Measurements from ENCODE around the gene EXD3.

EXD3 gene

GRCh38 chr9:137359850-137360249 lies 63.1 kb downstream of the EXD3 start:
- TF ChIP-seq, protein P1, sequence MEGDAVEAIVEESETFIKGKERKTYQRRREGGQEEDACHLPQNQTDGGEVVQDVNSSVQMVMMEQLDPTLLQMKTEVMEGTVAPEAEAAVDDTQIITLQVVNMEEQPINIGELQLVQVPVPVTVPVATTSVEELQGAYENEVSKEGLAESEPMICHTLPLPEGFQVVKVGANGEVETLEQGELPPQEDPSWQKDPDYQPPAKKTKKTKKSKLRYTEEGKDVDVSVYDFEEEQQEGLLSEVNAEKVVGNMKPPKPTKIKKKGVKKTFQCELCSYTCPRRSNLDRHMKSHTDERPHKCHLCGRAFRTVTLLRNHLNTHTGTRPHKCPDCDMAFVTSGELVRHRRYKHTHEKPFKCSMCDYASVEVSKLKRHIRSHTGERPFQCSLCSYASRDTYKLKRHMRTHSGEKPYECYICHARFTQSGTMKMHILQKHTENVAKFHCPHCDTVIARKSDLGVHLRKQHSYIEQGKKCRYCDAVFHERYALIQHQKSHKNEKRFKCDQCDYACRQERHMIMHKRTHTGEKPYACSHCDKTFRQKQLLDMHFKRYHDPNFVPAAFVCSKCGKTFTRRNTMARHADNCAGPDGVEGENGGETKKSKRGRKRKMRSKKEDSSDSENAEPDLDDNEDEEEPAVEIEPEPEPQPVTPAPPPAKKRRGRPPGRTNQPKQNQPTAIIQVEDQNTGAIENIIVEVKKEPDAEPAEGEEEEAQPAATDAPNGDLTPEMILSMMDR (conservative IDR thresholded peaks at IDR 0.05; ENCODE audit: low read depth, low read length), result no peak
- DNase-seq (ENCODE audit: low read depth), result no peak

DNA sequence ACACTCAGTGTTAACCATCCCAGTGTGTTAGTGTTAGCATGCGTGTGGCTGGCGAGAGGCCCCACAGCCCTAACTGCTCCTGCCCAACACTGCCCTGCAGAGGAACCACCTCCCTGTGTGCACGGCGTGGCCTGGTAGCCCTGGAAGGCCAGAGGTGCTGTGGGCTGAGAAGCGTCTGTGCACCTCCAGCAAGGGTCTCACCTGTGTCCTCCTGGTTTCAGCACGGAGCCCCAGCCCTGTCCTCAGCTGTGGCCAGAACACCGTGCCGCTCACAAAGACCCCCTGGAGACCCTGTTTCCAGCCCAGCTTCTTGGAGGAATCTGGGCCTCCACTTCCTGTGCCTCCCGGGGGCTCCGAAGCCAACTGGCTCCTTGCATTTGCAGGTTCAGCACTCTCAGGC lies 64.8 kb downstream of the EXD3 start:
- no peak overlapping the region for H3K4me3 ChIP-seq (ENCODE audit: low read length)
- TF ChIP-seq, protein P1 (conservative IDR thresholded peaks at IDR 0.05; ENCODE audit: low read depth, low read length), result no peak
- DNase-seq (ENCODE audit: low read depth), result no peak

More at GRCh38 chr9:137359850-137360249, 63.1 kb downstream of the EXD3 start:
- no peak overlapping the region for H3K4me3 ChIP-seq (ENCODE audit: low read length)

- H3K4me3 ChIP-seq (ENCODE audit: low read length), result no peak overlapping the region
- DNase-seq (ENCODE audit: low read depth), result no peak
- TF ChIP-seq, protein P1 (conservative IDR thresholded peaks at IDR 0.05; ENCODE audit: low read depth, low read length), result no peak
Measured at GRCh38 chr9:137357166-137357565, 65.8 kb downstream of the EXD3 start.

- no peak overlapping the region for H3K4me3 ChIP-seq (ENCODE audit: low read length)
- DNase-seq (ENCODE audit: low read depth), result no peak
- TF ChIP-seq, protein P1 (conservative IDR thresholded peaks at IDR 0.05; ENCODE audit: low read depth, low read length), result no peak
Measured at GRCh38 chr9:137355761-137356365, 67.1 kb downstream of the EXD3 start.

DNA sequence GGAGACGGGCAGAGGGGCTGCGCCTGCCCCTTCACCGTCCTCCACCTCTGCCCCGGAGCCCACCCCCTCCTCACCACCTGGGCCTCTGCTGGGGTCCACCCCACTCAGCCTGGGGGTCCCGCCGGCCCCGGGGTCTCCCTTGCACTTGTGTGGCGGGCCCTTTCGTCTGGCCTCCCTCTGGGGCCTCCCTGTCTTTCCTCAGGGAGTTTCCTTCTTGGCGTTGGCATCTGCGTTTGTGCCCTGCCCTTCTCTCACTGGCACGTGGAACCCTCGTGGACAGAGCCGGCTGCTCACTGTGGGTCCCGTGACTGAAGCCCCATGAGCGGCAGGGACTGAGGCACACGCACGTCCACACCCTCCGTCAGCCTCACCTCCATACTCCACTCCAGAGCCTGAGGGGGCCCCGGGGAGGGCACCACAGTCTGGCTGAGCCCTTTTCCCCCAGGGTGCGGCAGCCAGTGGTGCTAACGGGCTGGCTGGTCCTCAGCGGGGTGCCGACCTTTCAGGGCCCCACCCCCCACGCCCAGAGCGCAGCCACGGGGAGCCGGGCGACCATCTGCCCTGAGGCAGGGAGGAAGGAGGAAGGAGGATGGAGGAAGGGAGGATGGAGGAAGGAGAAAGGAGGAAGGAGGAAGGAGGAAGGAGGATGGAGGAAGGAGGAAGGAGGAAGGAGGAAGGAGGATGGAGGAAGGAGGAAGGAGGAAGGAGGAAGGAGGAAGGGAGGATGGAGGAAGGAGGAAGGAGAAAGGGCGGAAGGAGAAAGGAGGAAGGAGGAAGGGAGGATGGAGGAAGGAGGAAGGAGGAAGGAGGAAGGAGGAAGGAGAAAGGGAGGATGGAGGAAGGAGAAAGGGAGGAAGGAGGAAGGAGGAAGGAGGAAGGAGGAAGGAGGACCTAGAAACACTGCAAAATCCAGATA lies 67.9 kb downstream of the EXD3 start:
- TF ChIP-seq, protein P1 (conservative IDR thresholded peaks at IDR 0.05; ENCODE audit: low read depth, low read length), result no peak
- H3K4me3 ChIP-seq (ENCODE audit: low read length), result no peak overlapping the region
- DNase-seq (ENCODE audit: low read depth), result no peak

- no peak overlapping the region for H3K4me3 ChIP-seq (ENCODE audit: low read length)
- TF ChIP-seq, protein P1 (conservative IDR thresholded peaks at IDR 0.05; ENCODE audit: low read depth, low read length), result no peak
- DNase-seq (ENCODE audit: low read depth), result no peak
Measured at GRCh38 chr9:137354153-137354844, 68.7 kb downstream of the EXD3 start.
